Hepatocyte (in vitro differentiated cells): Measurements from ENCODE around the gene SORCS2. TPM values are rescaled to one million over a fixed set of nuclear protein-coding genes. Genes with fewer than 3 reads are reported as not detected.

Experiments
- DNase-seq: peaks from one replicate; pipeline ENCODE4 v3.0.0-alpha.2; 2016; ENCODE audit warnings: low spot score
- H2AFZ ChIP-seq: fragments of 200-600 bp; sonication (generic); 2 replicates; pipeline ENCODE4 v1.6.0; 2016; ENCODE audit warnings: antibody characterized with exemption, mild to moderate bottlenecking
- H3K27ac ChIP-seq: fragments of 200-600 bp; sonication (generic); 2 replicates; pipeline ENCODE4 v1.5.1; 2016; ENCODE audit warnings: mild to moderate bottlenecking
- H3K27me3 ChIP-seq: fragments of 200-600 bp; sonication (generic); 2 replicates; pipeline ENCODE4 v1.6.1; 2016
- H3K36me3 ChIP-seq: fragments of 200-600 bp; sonication (generic); replicated peaks from 2 replicates; pipeline ENCODE4 v1.5.1; 2016; ENCODE audit warnings: low read depth; ENCODE audit not compliant: insufficient read depth
- H3K4me1 ChIP-seq: fragments of 200-600 bp; sonication (generic); 2 replicates; pipeline ENCODE4 v1.5.1; 2016; ENCODE audit warnings: mild to moderate bottlenecking, moderate library complexity; ENCODE audit not compliant: insufficient read depth
- H3K4me2 ChIP-seq: fragments of 200-600 bp; sonication (generic); 2 replicates; pipeline ENCODE4 v1.6.0; 2016
- H3K4me3 ChIP-seq: fragments of 200-600 bp; sonication (generic); 2 replicates; pipeline ENCODE4 v1.5.1; 2016; ENCODE audit warnings: mild to moderate bottlenecking
- H3K79me2 ChIP-seq: fragments of 200-600 bp; sonication (generic); 2 replicates; pipeline ENCODE4 v1.6.0; 2017; ENCODE audit warnings: mild to moderate bottlenecking
- H3K9me2 ChIP-seq: fragments of 200-600 bp; sonication (generic); replicated peaks from 2 replicates; pipeline ENCODE4 v1.6.0; 2017; ENCODE audit warnings: mild to moderate bottlenecking; ENCODE audit not compliant: insufficient read depth
- H3K9me3 ChIP-seq: fragments of 200-600 bp; sonication (generic); 2 replicates; pipeline ENCODE4 v1.5.1; 2016; ENCODE audit warnings: low read depth, mild to moderate bottlenecking
- H4K20me1 ChIP-seq: fragments of 200-600 bp; sonication (generic); 2 replicates; pipeline ENCODE4 v1.6.0; 2016; ENCODE audit warnings: mild to moderate bottlenecking; ENCODE audit not compliant: insufficient read depth, poor library complexity, severe bottlenecking
- CTCF ChIP-seq: fragments of 200-600 bp; sonication (generic); IDR thresholded peaks from 2 replicates; pipeline ENCODE4 v1.5.1; 2016; ENCODE audit warnings: antibody characterized with exemption, mild to moderate bottlenecking; ENCODE audit not compliant: poor library complexity
- EZH2 ChIP-seq: fragments of 200-600 bp; sonication (generic); IDR thresholded peaks from 2 replicates; pipeline ENCODE4 v1.6.1; 2016; ENCODE audit warnings: antibody characterized with exemption, mild to moderate bottlenecking, borderline replicate concordance
- EZH2phosphoT487 ChIP-seq: fragments of 200-600 bp; sonication (generic); IDR thresholded peaks from one replicate; pipeline ENCODE4 v1.6.1; 2018; ENCODE audit warnings: antibody characterized with exemption, mild to moderate bottlenecking, low read depth, moderate library complexity; ENCODE audit not compliant: unreplicated experiment, severe bottlenecking
- WGBS: methylation state at CpG from one replicate; pipeline ENCODE4 v1.1.6; 2016; ENCODE audit warnings: low lambda C conversion rate; ENCODE audit errors: missing lambda C conversion rate; 5-methylcytosine and 5-hydroxymethylcytosine counted together
- polyA plus RNA-seq: library from polyadenylated mRNA; unstranded; fragments of >200 nt; fragmentation: Nextera tagmentation; extraction: Ambion mirVana; gene quantifications from 2 replicates; pipeline ENCODE4 v1.2.1, GENCODE V29; 2016
- total RNA-seq: library from RNA; depleted of rRNA; stranded (reverse); fragments of >200 nt; gene quantifications from 2 replicates; pipeline ENCODE4 v1.2.3, GENCODE V29; 2014

Gene SORCS2
- total and polyA plus RNA-seq, 2 experiments from 2014 or later = 1.6 to 4.8 TPM

GRCh38 chr4:7642741-7643458 lies 450.6 kb downstream of the SORCS2 start:
- H3K79me2 ChIP-seq = no peaks in the 10 kb centered on the region
- no peaks in the 10 kb centered on the region for H3K9me3 ChIP-seq
- H3K27me3 ChIP-seq = no peaks in the 10 kb centered on the region
- TF ChIP-seq EZH2phosphoT487 (no peak), EZH2 (no peak), CTCF (no peak)
- no peak overlapping the region for H3K4me3 ChIP-seq
- H4K20me1 ChIP-seq = no peaks in the 10 kb centered on the region
- no peak overlapping the region for H2AFZ ChIP-seq
- no peak for DNase-seq
- H3K36me3 ChIP-seq = no peaks in the 10 kb centered on the region
- WGBS = 81% methylated on average over 9 of the region's 9 CpGs
- no peak overlapping the region for H3K27ac ChIP-seq
- H3K9me2 ChIP-seq = no peaks in the 10 kb centered on the region
- no peak overlapping the region for H3K4me2 ChIP-seq
- no peaks in the 10 kb centered on the region for H3K4me1 ChIP-seq

GRCh38 chr4:7645158-7645557 lies 452.8 kb downstream of the SORCS2 start:
- Histone ChIP-seq H4K20me1 (no peaks in the 10 kb centered on the region), H2AFZ (no peak overlapping the region), H3K4me1 (no peaks in the 10 kb centered on the region), H3K9me2 (no peaks in the 10 kb centered on the region), H3K27ac (no peak overlapping the region), H3K36me3 (no peaks in the 10 kb centered on the region), H3K4me3 (no peak overlapping the region), H3K4me2 (no peak overlapping the region), H3K27me3 (no peaks in the 10 kb centered on the region), H3K9me3 (no peaks in the 10 kb centered on the region), H3K79me2 (no peaks in the 10 kb centered on the region)
- TF ChIP-seq EZH2phosphoT487 = no peak
- no peak for DNase-seq
- 93% methylated on average over 1 of the region's 1 CpG for WGBS

GRCh38 chr4:7645956-7646355 lies 453.6 kb downstream of the SORCS2 start:
- Histone ChIP-seq H3K27me3 (no peaks in the 10 kb centered on the region), H3K36me3 (no peaks in the 10 kb centered on the region), H3K27ac (no peak overlapping the region), H3K4me1 (no peaks in the 10 kb centered on the region), H3K4me2 (no peak overlapping the region), H2AFZ (no peak overlapping the region), H3K9me2 (no peaks in the 10 kb centered on the region), H3K4me3 (no peak overlapping the region), H3K9me3 (no peaks in the 10 kb centered on the region), H4K20me1 (no peaks in the 10 kb centered on the region), H3K79me2 (no peaks in the 10 kb centered on the region)
- DNase-seq = no peak
- TF ChIP-seq EZH2phosphoT487 (no peak), CTCF (no peak), EZH2 (no peak)
- WGBS = 90% methylated on average over 23 of the region's 23 CpGs

GRCh38 chr4:7646384-7647061 lies 454.2 kb downstream of the SORCS2 start:
- no peaks in the 10 kb centered on the region for H4K20me1 ChIP-seq
- DNase-seq = no peak
- TF ChIP-seq EZH2phosphoT487 = no peak
- no peak overlapping the region for H3K27ac ChIP-seq
- H3K9me2 ChIP-seq = no peaks in the 10 kb centered on the region
- H3K4me2 ChIP-seq = no peak overlapping the region
- peaks cover 6% of the 10 kb centered on the region for H3K4me1 ChIP-seq
- H3K9me3 ChIP-seq = no peaks in the 10 kb centered on the region
- no peaks in the 10 kb centered on the region for H3K79me2 ChIP-seq
- H2AFZ ChIP-seq = no peak overlapping the region
- H3K4me3 ChIP-seq = no peak overlapping the region
- no peaks in the 10 kb centered on the region for H3K36me3 ChIP-seq
- no peaks in the 10 kb centered on the region for H3K27me3 ChIP-seq
- 89% methylated on average over 18 of the region's 18 CpGs for WGBS
